T-helper 9 cell (primary cell): ENCODE measurements around the gene PRKRA.
"Not testable (repeated sequence)": the region's sequence is repeated elsewhere in the genome, so short reads cannot be mapped to it uniquely, and the experiment has no call there.

Experiments
- DNase-seq: peaks from one replicate; pipeline ENCODE4 v3.0.0-alpha.2; 2020
- total RNA-seq, 2 donors: gene quantifications; one replicate each; lab custom pipeline; 2026; lab: John Stamatoyannopoulos, UW

Gene PRKRA
- 48.0 to 103 reads per million in 2 donors for total RNA-seq

GRCh38 chr2:178450774-178451525, at the start of gene PRKRA, which contains the start of gene PJVK:
Gene PRKRA, minus strand, starts transcription at chr2:178451175. Its CDS starts 145 bp downstream, at chr2:178451030.
Gene PJVK, plus strand, starts transcription at chr2:178451378. Its CDS starts 2,032 bp downstream, at chr2:178453410.
- DNase-seq, result peak; percentile 93

GRCh38 chr2:178499640-178500039, 48.7 kb upstream of the PRKRA start:
- no peak for DNase-seq

- no peak for DNase-seq
Observed at GRCh38 chr2:178498137-178498536, 47.2 kb upstream of the PRKRA start.

GRCh38 chr2:178496049-178496448, 45.1 kb upstream of the PRKRA start:
- DNase-seq, result no peak

- no peak for DNase-seq
Observed at GRCh38 chr2:178491612-178492011, 40.6 kb upstream of the PRKRA start.

DNA sequence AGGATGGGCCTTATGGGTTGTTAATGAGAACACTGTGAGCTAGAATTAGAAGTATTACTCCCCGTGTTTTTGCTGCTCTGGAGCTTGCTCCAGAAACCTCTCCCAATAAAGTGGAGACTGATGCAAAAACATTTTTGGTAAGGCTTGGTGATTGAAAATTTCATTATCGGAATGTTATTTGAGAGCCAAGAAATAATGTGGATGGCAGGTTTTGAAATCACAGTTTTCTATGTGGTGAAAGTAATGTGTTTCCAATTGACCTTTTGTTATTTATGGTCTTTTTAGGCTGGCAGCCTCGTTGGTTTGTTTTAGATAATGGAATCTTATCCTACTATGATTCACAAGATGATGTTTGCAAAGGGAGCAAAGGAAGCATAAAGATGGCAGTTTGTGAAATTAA, 34.4 kb upstream of the PRKRA start:
- DNase-seq, result no peak

- no peak for DNase-seq
Observed at GRCh38 chr2:178484245-178485041, 33.5 kb upstream of the PRKRA start.

DNA sequence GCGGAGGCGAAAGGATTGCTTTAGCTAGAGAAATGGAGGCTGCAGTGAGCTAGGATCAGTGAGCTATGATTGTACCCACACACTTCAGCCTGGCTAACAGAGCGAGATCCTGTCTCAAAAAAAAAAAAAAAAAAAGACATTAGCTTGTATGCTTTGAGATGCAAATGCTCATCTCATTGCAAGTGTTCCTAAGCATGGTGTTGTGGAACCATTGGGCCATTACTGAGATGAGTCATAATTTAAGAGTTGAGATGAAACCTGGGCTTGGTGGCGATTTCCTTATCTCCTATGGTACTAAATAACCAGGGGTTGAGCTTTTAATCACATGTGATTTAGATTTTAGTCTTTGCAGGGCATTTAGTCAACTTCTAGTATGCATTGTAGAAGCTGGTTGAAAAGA, 31.5 kb upstream of the PRKRA start:
- DNase-seq, result no peak

GRCh38 chr2:178480227-178481181, 29.5 kb upstream of the PRKRA start, which contains the start of gene PLEKHA3:
Gene PLEKHA3, plus strand, starts transcription at chr2:178480457. Its CDS starts 413 bp downstream, at chr2:178480870.
- peak; percentile 66 for DNase-seq

- no peak for DNase-seq
Observed at GRCh38 chr2:178479758-178480226, 28.8 kb upstream of the PRKRA start.

DNA sequence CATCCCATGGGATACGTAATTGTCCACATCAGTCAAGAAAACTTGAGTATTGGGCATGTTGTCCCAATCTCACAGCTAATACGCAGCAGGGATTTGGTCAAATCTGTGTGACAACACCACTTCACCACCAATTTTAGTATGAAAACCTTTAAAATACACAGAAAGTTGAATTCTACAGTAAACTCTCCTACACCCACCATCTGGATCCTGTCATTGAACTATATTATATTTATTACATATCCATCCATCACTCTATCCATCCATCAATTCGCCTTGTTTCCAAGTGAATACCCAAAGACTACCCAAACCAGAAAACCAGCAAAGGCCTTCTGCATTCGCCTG, 28.3 kb upstream of the PRKRA start:
- no peak for DNase-seq

- DNase-seq, result peak; percentile 85
Observed at GRCh38 chr2:178478439-178479274, 27.7 kb upstream of the PRKRA start, which contains the start of gene FKBP7. Gene FKBP7, minus strand, starts transcription at chr2:178478600. Its CDS starts 101 bp downstream, at chr2:178478499.

DNA sequence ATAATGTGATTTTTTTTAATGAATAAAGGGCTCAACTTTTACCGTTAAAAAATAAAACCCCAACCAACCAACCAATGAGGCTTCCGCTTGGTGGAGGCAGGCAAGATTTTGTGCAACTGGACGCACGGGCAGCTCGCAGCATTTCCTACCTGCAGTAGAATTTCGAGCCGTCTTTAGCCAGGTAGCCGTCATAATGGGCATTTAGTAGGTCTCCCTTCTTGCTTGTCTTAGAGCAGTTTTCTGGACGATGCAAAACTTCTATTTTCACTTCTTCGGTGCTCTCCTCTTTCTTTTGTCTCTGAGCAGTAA, 27.1 kb upstream of the PRKRA start:
- no peak for DNase-seq

- DNase-seq, result no peak
Observed at GRCh38 chr2:178477443-178478129, 26.6 kb upstream of the PRKRA start.

GRCh38 chr2:178476477-178476876, 25.5 kb upstream of the PRKRA start:
- no peak for DNase-seq

DNA sequence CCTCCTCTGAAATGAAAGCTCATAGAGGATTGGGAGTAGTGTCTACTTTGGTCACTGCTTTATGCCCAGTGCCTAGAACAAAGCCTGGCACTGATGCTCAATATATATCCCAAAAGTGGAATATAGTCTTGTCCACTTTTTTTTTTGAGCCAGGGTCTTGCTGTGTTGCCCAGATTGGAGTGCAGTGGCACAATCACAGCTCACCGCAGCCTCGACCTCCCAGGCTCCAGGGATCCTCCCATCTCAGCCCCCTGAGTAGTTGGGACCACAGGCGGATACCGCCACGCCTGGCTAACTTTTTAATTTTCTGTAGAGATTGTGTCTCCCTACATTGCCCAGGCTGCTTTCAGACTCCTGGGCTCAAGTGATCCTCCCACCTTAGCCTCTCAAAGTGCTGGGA, 23.6 kb upstream of the PRKRA start:
- no peak for DNase-seq

- no peak for DNase-seq
Observed at GRCh38 chr2:178473931-178474330, 23.0 kb upstream of the PRKRA start.

- no peak for DNase-seq
Observed at GRCh38 chr2:178473373-178473772, 22.4 kb upstream of the PRKRA start.

DNA sequence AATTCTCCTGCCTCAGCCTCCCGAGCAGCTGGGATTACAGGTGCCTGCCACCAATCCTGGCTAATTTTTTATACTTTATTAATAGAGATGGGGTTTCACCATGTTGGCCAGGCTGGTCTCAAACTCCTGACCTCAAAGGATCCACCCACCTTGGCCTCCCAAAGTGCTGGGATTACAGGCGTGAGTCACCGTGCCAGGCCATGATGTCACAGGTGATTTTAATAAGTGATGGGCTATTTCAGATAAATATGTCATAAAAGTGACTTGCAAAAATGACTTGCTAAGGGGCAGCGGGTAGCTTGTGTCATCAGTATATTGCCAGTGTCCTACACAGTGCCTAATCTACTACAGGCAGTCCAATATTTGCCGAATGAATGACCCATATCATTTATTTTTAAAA, 20.3 kb upstream of the PRKRA start:
- DNase-seq, result not testable (repeated sequence)

DNA sequence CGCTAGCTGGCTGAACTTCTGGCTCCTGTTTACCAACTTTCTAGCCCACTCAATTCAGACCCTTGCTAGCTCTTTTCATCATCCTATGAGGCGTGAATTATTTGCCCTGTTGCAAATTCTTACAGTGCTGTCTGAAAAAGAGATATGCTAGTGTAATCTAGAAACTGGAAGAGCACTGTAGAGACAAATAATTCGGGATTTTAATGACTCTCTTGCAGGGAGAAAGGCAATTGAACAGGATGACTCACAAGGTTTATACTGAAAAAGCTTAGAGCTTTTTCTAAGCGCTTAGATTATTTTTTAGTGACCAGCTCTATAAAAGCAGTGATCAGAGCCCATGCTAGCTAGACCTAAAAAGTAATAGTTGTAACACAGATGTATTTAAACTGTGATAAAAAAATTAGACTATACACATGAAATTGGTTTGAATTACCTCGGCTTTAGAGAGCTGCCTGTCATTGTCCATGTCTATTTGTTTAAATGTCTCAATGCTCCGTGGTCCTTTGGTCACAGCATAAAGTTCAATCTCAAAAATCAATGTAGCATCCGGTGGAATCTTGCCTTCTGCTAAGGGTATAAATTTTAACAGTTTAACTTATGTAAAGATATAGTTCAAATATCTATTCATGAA, 18.4 kb upstream of the PRKRA start:
- DNase-seq, result no peak
